GM12878 (cell line): ENCODE measurements around the gene PLSCR3. TPM values are rescaled to one million over a fixed set of nuclear protein-coding genes. Genes with fewer than 3 reads are reported as not detected.

Experiments
- ATF7 ChIP-seq: fragments of 450-650 bp; IDR thresholded peaks from 2 replicates; pipeline ENCODE4 v1.6.1; 2016; ENCODE audit warnings: low read depth, mild to moderate bottlenecking
- BCL11A ChIP-seq: IDR thresholded peaks from 2 replicates; pipeline ENCODE4 v1.6.1; 2011; ENCODE audit warnings: low read depth, low read length
- BHLHE40 ChIP-seq, 2 experiments: fragments of 450-650 bp in 1 of 2; IDR thresholded peaks; 2 replicates each; pipeline ENCODE4 v1.6.1; 2011 to 2017; ENCODE audit warnings: low read depth in 2 of 2, borderline replicate concordance in 1 of 2, improper control_type of control experiment in 1 of 2, low read length in 1 of 2, mild to moderate bottlenecking in 1 of 2
- EZH2 ChIP-seq: IDR thresholded peaks from 2 replicates; pipeline ENCODE4 v1.6.1; 2012; ENCODE audit warnings: low read depth, mild to moderate bottlenecking, control low read depth, inconsistent platforms, low read length, borderline replicate concordance; ENCODE audit not compliant: control insufficient read depth
- HCFC1 ChIP-seq: fragments of 150-350 bp; IDR thresholded peaks from 2 replicates; pipeline ENCODE4 v1.6.1; 2014; ENCODE audit warnings: low read length
- JUNB ChIP-seq: IDR thresholded peaks from 2 replicates; pipeline ENCODE4 v1.6.1; 2016; ENCODE audit warnings: antibody characterized with exemption, mild to moderate bottlenecking
- POLR2A ChIP-seq: IDR thresholded peaks from 2 replicates; pipeline ENCODE4 v1.6.1; 2011; ENCODE audit warnings: low read depth, mild to moderate bottlenecking, low read length
- RB1 ChIP-seq: fragments of 450-650 bp; formaldehyde crosslinking; IDR thresholded peaks from 2 replicates; pipeline ENCODE4 v1.6.1; 2017; ENCODE audit warnings: mild to moderate bottlenecking, borderline replicate concordance
- SMAD1 ChIP-seq: fragments of 450-650 bp; IDR thresholded peaks from 2 replicates; pipeline ENCODE4 v1.6.1; 2018; ENCODE audit warnings: mild to moderate bottlenecking, low read depth; ENCODE audit not compliant: partially characterized antibody
- SPI1 ChIP-seq: IDR thresholded peaks from 2 replicates; pipeline ENCODE4 v1.6.1; 2011; ENCODE audit warnings: low read depth, mild to moderate bottlenecking, low read length, moderate library complexity, borderline replicate concordance; ENCODE audit not compliant: insufficient read depth
- TCF12 ChIP-seq: IDR thresholded peaks from 2 replicates; pipeline ENCODE4 v1.6.1; 2011; ENCODE audit warnings: low read depth, mild to moderate bottlenecking, low read length
- WRNIP1 ChIP-seq: IDR thresholded peaks from 2 replicates; pipeline ENCODE4 v1.6.1; 2011; ENCODE audit warnings: low read depth, low read length, improper control_type of control experiment, borderline replicate concordance
- YY1 ChIP-seq: IDR thresholded peaks from 2 replicates; pipeline ENCODE4 v1.6.1; 2011; ENCODE audit warnings: low read depth, mild to moderate bottlenecking, low read length
- ZNF384 ChIP-seq: IDR thresholded peaks from 2 replicates; pipeline ENCODE4 v1.6.1; 2012; ENCODE audit warnings: low read depth, mild to moderate bottlenecking, low read length, improper control_type of control experiment, borderline replicate concordance
- ZZZ3 ChIP-seq: IDR thresholded peaks from 2 replicates; pipeline ENCODE4 v1.6.1; 2011; ENCODE audit warnings: low read depth; ENCODE audit not compliant: control insufficient read depth, insufficient read length
- polyA plus RNA-seq, 11 experiments: library from polyadenylated mRNA; depleted of rRNA in 4 of 11; unstranded in 6 of 11; stranded (reverse) in 5 of 11; fragments of >200 nt; fragmentation: Nextera tagmentation in 4 of 11; fragmentation: Illumina TruSeq in 1 of 11; extraction: Ambion mirVana in 4 of 11; extraction: Trizol in 1 of 11; gene quantifications; 1 replicate in 1 of 11; 2 replicates in 10 of 11; pipeline versions ENCODE4 v1.2.1 to v1.2.3, GENCODE V29; 2011 to 2016; ENCODE audit warnings: inconsistent platforms in 2 of 11, missing spikeins in 2 of 11, low read depth in 1 of 11
- total RNA-seq, 4 experiments: library from RNA; depleted of rRNA in 3 of 4; stranded (reverse); fragments of >200 nt in 3 of 4; fragmentation: Illumina TruSeq in 1 of 4; extraction: Trizol in 1 of 4; gene quantifications; 2 replicates each; pipeline versions ENCODE4 v1.2.1 to v1.2.3, GENCODE V29; 2013 to 2021
- TF ChIP-seq, protein P1 (sequence below): fragments of 450-650 bp; IDR thresholded peaks from 2 replicates; pipeline ENCODE4 v1.6.1; 2016; ENCODE audit warnings: mild to moderate bottlenecking, moderate library complexity, borderline replicate concordance
- TF ChIP-seq, protein P2 (sequence below): fragments of 150-350 bp; IDR thresholded peaks from 2 replicates; pipeline ENCODE4 v1.6.1; 2016; ENCODE audit warnings: low read depth, low read length
- TF ChIP-seq, protein P3 (sequence below): IDR thresholded peaks from 2 replicates; pipeline ENCODE4 v1.6.1; 2012; ENCODE audit warnings: low read depth, low read length, improper control_type of control experiment
- TF ChIP-seq, protein P4 (sequence below): IDR thresholded peaks from 2 replicates; pipeline ENCODE4 v1.6.1; 2012; ENCODE audit warnings: low read depth, low read length, improper control_type of control experiment
- TF ChIP-seq, protein P5 (sequence below): fragments of 450-650 bp; IDR thresholded peaks from 2 replicates; pipeline ENCODE4 v1.6.1; 2018; ENCODE audit warnings: mild to moderate bottlenecking, low read depth, moderate library complexity; ENCODE audit not compliant: partially characterized antibody

The PLSCR3 gene
- total and polyA plus RNA-seq, 10 of the 15 experiments (the other 5 are each of a cell fraction or from before 2014, with no cell fraction given) = 9.9 to 51.4 (median 43.4) TPM

DNA sequence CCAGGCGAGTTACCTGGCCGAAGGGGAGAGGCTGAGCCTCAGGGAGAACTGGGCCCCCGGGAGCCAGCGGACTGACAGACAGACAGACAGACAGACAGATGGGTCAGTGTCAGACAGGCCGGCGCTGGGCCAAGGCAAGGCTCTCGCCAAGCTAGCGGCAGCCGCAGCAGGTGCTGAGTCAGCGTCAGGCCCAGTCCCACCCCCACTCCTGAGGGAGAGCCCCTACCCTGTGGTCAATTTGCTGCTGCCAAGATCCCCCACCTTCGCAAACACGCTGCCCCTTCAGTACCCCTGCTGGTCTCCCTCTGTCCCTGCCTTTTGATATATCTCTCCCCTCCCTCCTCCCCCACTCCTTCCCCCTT lies 46.5 kb upstream of the PLSCR3 start (continued):
- TF ChIP-seq, protein P1, sequence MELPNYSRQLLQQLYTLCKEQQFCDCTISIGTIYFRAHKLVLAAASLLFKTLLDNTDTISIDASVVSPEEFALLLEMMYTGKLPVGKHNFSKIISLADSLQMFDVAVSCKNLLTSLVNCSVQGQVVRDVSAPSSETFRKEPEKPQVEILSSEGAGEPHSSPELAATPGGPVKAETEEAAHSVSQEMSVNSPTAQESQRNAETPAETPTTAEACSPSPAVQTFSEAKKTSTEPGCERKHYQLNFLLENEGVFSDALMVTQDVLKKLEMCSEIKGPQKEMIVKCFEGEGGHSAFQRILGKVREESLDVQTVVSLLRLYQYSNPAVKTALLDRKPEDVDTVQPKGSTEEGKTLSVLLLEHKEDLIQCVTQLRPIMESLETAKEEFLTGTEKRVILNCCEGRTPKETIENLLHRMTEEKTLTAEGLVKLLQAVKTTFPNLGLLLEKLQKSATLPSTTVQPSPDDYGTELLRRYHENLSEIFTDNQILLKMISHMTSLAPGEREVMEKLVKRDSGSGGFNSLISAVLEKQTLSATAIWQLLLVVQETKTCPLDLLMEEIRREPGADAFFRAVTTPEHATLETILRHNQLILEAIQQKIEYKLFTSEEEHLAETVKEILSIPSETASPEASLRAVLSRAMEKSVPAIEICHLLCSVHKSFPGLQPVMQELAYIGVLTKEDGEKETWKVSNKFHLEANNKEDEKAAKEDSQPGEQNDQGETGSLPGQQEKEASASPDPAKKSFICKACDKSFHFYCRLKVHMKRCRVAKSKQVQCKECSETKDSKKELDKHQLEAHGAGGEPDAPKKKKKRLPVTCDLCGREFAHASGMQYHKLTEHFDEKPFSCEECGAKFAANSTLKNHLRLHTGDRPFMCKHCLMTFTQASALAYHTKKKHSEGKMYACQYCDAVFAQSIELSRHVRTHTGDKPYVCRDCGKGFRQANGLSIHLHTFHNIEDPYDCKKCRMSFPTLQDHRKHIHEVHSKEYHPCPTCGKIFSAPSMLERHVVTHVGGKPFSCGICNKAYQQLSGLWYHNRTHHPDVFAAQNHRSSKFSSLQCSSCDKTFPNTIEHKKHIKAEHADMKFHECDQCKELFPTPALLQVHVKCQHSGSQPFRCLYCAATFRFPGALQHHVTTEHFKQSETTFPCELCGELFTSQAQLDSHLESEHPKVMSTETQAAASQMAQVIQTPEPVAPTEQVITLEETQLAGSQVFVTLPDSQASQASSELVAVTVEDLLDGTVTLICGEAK = no peak
- TF ChIP-seq, protein P2, sequence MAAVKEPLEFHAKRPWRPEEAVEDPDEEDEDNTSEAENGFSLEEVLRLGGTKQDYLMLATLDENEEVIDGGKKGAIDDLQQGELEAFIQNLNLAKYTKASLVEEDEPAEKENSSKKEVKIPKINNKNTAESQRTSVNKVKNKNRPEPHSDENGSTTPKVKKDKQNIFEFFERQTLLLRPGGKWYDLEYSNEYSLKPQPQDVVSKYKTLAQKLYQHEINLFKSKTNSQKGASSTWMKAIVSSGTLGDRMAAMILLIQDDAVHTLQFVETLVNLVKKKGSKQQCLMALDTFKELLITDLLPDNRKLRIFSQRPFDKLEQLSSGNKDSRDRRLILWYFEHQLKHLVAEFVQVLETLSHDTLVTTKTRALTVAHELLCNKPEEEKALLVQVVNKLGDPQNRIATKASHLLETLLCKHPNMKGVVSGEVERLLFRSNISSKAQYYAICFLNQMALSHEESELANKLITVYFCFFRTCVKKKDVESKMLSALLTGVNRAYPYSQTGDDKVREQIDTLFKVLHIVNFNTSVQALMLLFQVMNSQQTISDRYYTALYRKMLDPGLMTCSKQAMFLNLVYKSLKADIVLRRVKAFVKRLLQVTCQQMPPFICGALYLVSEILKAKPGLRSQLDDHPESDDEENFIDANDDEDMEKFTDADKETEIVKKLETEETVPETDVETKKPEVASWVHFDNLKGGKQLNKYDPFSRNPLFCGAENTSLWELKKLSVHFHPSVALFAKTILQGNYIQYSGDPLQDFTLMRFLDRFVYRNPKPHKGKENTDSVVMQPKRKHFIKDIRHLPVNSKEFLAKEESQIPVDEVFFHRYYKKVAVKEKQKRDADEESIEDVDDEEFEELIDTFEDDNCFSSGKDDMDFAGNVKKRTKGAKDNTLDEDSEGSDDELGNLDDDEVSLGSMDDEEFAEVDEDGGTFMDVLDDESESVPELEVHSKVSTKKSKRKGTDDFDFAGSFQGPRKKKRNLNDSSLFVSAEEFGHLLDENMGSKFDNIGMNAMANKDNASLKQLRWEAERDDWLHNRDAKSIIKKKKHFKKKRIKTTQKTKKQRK = no peak
- TF ChIP-seq ZZZ3 = no peak
- TF ChIP-seq, protein P3, sequence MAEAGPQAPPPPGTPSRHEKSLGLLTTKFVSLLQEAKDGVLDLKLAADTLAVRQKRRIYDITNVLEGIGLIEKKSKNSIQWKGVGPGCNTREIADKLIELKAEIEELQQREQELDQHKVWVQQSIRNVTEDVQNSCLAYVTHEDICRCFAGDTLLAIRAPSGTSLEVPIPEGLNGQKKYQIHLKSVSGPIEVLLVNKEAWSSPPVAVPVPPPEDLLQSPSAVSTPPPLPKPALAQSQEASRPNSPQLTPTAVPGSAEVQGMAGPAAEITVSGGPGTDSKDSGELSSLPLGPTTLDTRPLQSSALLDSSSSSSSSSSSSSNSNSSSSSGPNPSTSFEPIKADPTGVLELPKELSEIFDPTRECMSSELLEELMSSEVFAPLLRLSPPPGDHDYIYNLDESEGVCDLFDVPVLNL = no peak
- no peak for TF ChIP-seq SMAD1
- no peak for TF ChIP-seq JUNB
- no peak for TF ChIP-seq ZNF384
- TF ChIP-seq SPI1 = no peak
- no peak for TF ChIP-seq WRNIP1
- peak; percentile 49; the same call in 1 of the 2 replicates for TF ChIP-seq POLR2A
- TF ChIP-seq ATF7 = no peak
- no peak for TF ChIP-seq EZH2
- TF ChIP-seq HCFC1 = no peak
- TF ChIP-seq RB1 = no peak; the same call in 1 of the 2 replicates
- no peak for TF ChIP-seq BCL11A
- TF ChIP-seq BHLHE40 (IDR thresholded peaks at IDR 0.05; ENCODE audit: borderline replicate concordance in 1 of 2, low read depth in 2 of 2, low read length in 1 of 2) = peak in 1 of 2 experiments; percentile 51; a peak in 2 of 4 replicates
- TF ChIP-seq, protein P4, sequence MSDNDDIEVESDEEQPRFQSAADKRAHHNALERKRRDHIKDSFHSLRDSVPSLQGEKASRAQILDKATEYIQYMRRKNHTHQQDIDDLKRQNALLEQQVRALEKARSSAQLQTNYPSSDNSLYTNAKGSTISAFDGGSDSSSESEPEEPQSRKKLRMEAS = no peak
- TF ChIP-seq, protein P5, sequence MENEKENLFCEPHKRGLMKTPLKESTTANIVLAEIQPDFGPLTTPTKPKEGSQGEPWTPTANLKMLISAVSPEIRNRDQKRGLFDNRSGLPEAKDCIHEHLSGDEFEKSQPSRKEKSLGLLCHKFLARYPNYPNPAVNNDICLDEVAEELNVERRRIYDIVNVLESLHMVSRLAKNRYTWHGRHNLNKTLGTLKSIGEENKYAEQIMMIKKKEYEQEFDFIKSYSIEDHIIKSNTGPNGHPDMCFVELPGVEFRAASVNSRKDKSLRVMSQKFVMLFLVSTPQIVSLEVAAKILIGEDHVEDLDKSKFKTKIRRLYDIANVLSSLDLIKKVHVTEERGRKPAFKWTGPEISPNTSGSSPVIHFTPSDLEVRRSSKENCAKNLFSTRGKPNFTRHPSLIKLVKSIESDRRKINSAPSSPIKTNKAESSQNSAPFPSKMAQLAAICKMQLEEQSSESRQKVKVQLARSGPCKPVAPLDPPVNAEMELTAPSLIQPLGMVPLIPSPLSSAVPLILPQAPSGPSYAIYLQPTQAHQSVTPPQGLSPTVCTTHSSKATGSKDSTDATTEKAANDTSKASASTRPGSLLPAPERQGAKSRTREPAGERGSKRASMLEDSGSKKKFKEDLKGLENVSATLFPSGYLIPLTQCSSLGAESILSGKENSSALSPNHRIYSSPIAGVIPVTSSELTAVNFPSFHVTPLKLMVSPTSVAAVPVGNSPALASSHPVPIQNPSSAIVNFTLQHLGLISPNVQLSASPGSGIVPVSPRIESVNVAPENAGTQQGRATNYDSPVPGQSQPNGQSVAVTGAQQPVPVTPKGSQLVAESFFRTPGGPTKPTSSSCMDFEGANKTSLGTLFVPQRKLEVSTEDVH = no peak
- TF ChIP-seq TCF12 = peak; percentile 86; the same call in 1 of the 2 replicates
- TF ChIP-seq YY1 = no peak
